K562 (cell line): ENCODE results near the gene ZNF319. TPM values are rescaled to one million over a fixed set of nuclear protein-coding genes. Genes with fewer than 3 reads are reported as not detected.

Experiments
- ATF7 ChIP-seq: fragments of 450-650 bp; IDR thresholded peaks from 2 replicates; pipeline ENCODE4 v1.7.1; 2014; ENCODE audit warnings: mild to moderate bottlenecking, moderate library complexity
- EGR1 ChIP-seq: fragments of 450-650 bp; conservative IDR thresholded peaks from 2 replicates; pipeline ENCODE4 v1.6.1; 2017; ENCODE audit warnings: mild to moderate bottlenecking
- HNRNPUL1 ChIP-seq: fragments of 200-400 bp; formaldehyde crosslinking; IDR thresholded peaks from 2 replicates; pipeline ENCODE4 v1.6.1; 2017; ENCODE audit warnings: low read length
- HOXB6 ChIP-seq: fragments of 250-450 bp; sonication (Bioruptor Pico); IDR thresholded peaks from 2 replicates; pipeline ENCODE4 v1.5.1; 2022; ENCODE audit warnings: mild to moderate bottlenecking, borderline replicate concordance
- HSF4 ChIP-seq: fragments of 250-450 bp; sonication (Bioruptor Pico); IDR thresholded peaks from 2 replicates; pipeline ENCODE4 v2.1.2; 2022; ENCODE audit warnings: mild to moderate bottlenecking, moderate library complexity, borderline replicate concordance
- LARP7 ChIP-seq: fragments of 450-650 bp; IDR thresholded peaks from 2 replicates; pipeline ENCODE4 v1.6.1; 2016
- MITF ChIP-seq: IDR thresholded peaks from 2 replicates; pipeline ENCODE4 v1.6.1; 2014; ENCODE audit warnings: antibody characterized with exemption
- MTF1 ChIP-seq: fragments of 250-450 bp; sonication (Bioruptor Pico); IDR thresholded peaks from 2 replicates; pipeline ENCODE4 v1.9.0; 2021; ENCODE audit warnings: moderate library complexity, mild to moderate bottlenecking, inconsistent platforms, borderline replicate concordance
- NFYB ChIP-seq: IDR thresholded peaks from 2 replicates; pipeline ENCODE4 v1.6.1; 2011; ENCODE audit warnings: mild to moderate bottlenecking, moderate library complexity; ENCODE audit not compliant: insufficient read length; ENCODE audit errors: extremely low read depth
- NR3C1 ChIP-seq: sonication (generic); formaldehyde crosslinking; IDR thresholded peaks from 2 replicates; pipeline ENCODE4 v1.8.1; 2022; ENCODE audit warnings: missing genetic modification reagents
- SMARCA5 ChIP-seq: fragments of 450-650 bp; IDR thresholded peaks from 2 replicates; pipeline ENCODE4 v1.6.1; 2016
- TBP ChIP-seq: optimal IDR thresholded peaks from 2 replicates; pipeline ENCODE3; 2011; ENCODE audit warnings: low read depth, low read length, improper control_type of control experiment
- THRB ChIP-seq: fragments of 450-650 bp; formaldehyde crosslinking; conservative IDR thresholded peaks from 2 replicates; pipeline ENCODE4 v1.4.0; 2022; ENCODE audit warnings: mild to moderate bottlenecking, missing genetic modification characterization
- ZBTB17 ChIP-seq: fragments of 450-650 bp; formaldehyde crosslinking; IDR thresholded peaks from 2 replicates; pipeline ENCODE4 v1.4.0; 2020; ENCODE audit warnings: mild to moderate bottlenecking
- ZNF512 ChIP-seq: IDR thresholded peaks from 2 replicates; pipeline ENCODE4 v1.6.1; 2016; ENCODE audit warnings: missing genetic modification characterization, missing compliant biosample characterization
- ZNF561 ChIP-seq: fragments of 450-650 bp; formaldehyde crosslinking; conservative IDR thresholded peaks from 2 replicates; pipeline ENCODE4 v1.4.0; 2020; ENCODE audit warnings: mild to moderate bottlenecking, moderate library complexity
- ZNF583 ChIP-seq: fragments of 250-450 bp; sonication (Bioruptor Pico); IDR thresholded peaks from 2 replicates; pipeline ENCODE4 v1.4.0; 2020
- ZSCAN32 ChIP-seq: fragments of 450-650 bp; formaldehyde crosslinking; IDR thresholded peaks from 2 replicates; pipeline ENCODE4 v1.4.0; 2020; ENCODE audit warnings: mild to moderate bottlenecking, moderate library complexity
- polyA plus RNA-seq, 8 experiments: library from polyadenylated mRNA; depleted of rRNA in 4 of 8; stranded (reverse) in 5 of 8; unstranded in 3 of 8; fragments of >200 nt; fragmentation: Nextera tagmentation in 2 of 8; fragmentation: Illumina TruSeq in 1 of 8; extraction: Ambion mirVana in 2 of 8; extraction: Trizol in 1 of 8; gene quantifications; 2 replicates each; pipeline versions ENCODE4 v1.2.1 to v1.2.3, GENCODE V29; 2011 to 2014; ENCODE audit warnings: inconsistent platforms in 1 of 8, missing spikeins in 1 of 8
- total RNA-seq, 7 experiments: library from RNA; depleted of rRNA in 6 of 7; stranded (reverse); fragments of >200 nt in 6 of 7; fragmentation: Illumina TruSeq in 2 of 7; extraction: Trizol in 2 of 7; gene quantifications; 2 replicates each; pipeline versions ENCODE4 v1.2.1 to v1.2.3, GENCODE V29; 2011 to 2021; ENCODE audit warnings: low replicate concordance in 1 of 7
- TF ChIP-seq, protein P1 (sequence below): sonication (generic); formaldehyde crosslinking; IDR thresholded peaks from 2 replicates; pipeline ENCODE4 v1.8.1; 2022; ENCODE audit warnings: missing genetic modification reagents
- TF ChIP-seq, protein P2 (sequence below), 2 experiments: fragments of 450-650 bp in 1 of 2; sonication (generic) in 1 of 2; formaldehyde crosslinking; conservative IDR thresholded peaks; 2 replicates each; pipeline versions ENCODE4 v1.4.0 to v1.8.1; 2020 to 2022; ENCODE audit warnings: mild to moderate bottlenecking in 1 of 2, missing genetic modification reagents in 1 of 2
- TF ChIP-seq, protein P3 (sequence below), 2 experiments: fragments of 450-650 bp; conservative IDR thresholded peaks; 2 replicates each; pipeline ENCODE4 v1.6.1; 2017; ENCODE audit warnings: mild to moderate bottlenecking in 2 of 2, moderate library complexity in 2 of 2

ZNF319 gene
- total and polyA plus RNA-seq, 9 of the 15 experiments (the other 6 are each of a cell fraction or from before 2014, with no cell fraction given) = 0.20 to 5.7 (median 1.4) TPM

- no peak for TF ChIP-seq HOXB6 (CRISPR knock-in tag)
- no peak for TF ChIP-seq ZBTB17 (CRISPR knock-in tag)
- 0 out of 2 replicates have a peak, but pooled peaks have one; percentile 59 for TF ChIP-seq NR3C1 (CRISPR knock-in tag)
- no peak for TF ChIP-seq ATF7
- TF ChIP-seq, protein P1, sequence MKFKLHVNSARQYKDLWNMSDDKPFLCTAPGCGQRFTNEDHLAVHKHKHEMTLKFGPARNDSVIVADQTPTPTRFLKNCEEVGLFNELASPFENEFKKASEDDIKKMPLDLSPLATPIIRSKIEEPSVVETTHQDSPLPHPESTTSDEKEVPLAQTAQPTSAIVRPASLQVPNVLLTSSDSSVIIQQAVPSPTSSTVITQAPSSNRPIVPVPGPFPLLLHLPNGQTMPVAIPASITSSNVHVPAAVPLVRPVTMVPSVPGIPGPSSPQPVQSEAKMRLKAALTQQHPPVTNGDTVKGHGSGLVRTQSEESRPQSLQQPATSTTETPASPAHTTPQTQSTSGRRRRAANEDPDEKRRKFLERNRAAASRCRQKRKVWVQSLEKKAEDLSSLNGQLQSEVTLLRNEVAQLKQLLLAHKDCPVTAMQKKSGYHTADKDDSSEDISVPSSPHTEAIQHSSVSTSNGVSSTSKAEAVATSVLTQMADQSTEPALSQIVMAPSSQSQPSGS (CRISPR knock-in tag) = 0 out of 2 replicates have a peak, but pooled peaks have one; percentile 37
- no peak for TF ChIP-seq ZSCAN32 (CRISPR knock-in tag)
- no peak for TF ChIP-seq MITF
- TF ChIP-seq TBP = peak; percentile 30
- TF ChIP-seq, protein P2, sequence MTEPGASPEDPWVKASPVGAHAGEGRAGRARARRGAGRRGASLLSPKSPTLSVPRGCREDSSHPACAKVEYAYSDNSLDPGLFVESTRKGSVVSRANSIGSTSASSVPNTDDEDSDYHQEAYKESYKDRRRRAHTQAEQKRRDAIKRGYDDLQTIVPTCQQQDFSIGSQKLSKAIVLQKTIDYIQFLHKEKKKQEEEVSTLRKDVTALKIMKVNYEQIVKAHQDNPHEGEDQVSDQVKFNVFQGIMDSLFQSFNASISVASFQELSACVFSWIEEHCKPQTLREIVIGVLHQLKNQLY (CRISPR knock-in tag; conservative IDR thresholded peaks at IDR 0.05) = no peak
- no peak for TF ChIP-seq NFYB
- no peak for TF ChIP-seq ZNF561 (CRISPR knock-in tag)
- no peak for TF ChIP-seq LARP7
- TF ChIP-seq MTF1 (CRISPR knock-in tag) = no peak
- no peak for TF ChIP-seq ZNF512
- no peak for TF ChIP-seq THRB (CRISPR knock-in tag)
- no peak for TF ChIP-seq HSF4
- TF ChIP-seq, protein P3, sequence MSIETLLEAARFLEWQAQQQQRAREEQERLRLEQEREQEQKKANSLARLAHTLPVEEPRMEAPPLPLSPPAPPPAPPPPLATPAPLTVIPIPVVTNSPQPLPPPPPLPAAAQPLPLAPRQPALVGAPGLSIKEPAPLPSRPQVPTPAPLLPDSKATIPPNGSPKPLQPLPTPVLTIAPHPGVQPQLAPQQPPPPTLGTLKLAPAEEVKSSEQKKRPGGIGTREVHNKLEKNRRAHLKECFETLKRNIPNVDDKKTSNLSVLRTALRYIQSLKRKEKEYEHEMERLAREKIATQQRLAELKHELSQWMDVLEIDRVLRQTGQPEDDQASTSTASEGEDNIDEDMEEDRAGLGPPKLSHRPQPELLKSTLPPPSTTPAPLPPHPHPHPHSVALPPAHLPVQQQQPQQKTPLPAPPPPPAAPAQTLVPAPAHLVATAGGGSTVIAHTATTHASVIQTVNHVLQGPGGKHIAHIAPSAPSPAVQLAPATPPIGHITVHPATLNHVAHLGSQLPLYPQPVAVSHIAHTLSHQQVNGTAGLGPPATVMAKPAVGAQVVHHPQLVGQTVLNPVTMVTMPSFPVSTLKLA (conservative IDR thresholded peaks at IDR 0.05) = peak in 1 of 2 experiments; percentile 8; a peak in 2 of 4 replicates
- TF ChIP-seq EGR1 = peak; percentile 65; the same call in 1 of the 2 replicates
- no peak for TF ChIP-seq ZNF583 (CRISPR knock-in tag)
- TF ChIP-seq HNRNPUL1 = no peak
- no peak for TF ChIP-seq SMARCA5
Observed at GRCh38 chr16:58025351-58026138, 25.1 kb upstream of the ZNF319 start, which contains the start of gene MMP15 (continued).
